ENCODE results near the gene RAC2. TPM values are rescaled to one million over a fixed set of nuclear protein-coding genes. Genes with fewer than 3 reads are reported as not detected.
A peak's percentile ranks its signal among the peaks of the same experiment; 100 is the strongest.

The RAC2 gene
- total and polyA plus RNA-seq, 9 of the 15 experiments (the other 6 are each of a cell fraction or from before 2014, with no cell fraction given), result 22.7 to 103 (median 43.3) TPM

- WGBS (ENCODE audit: insufficient coverage, low coverage, missing lambda C conversion rate), result 13% methylated on average over 4 of the region's 5 CpGs
- Histone ChIP-seq H3K4me3 (no peak overlapping the region), H3K4me2 (ENCODE audit: insufficient read depth, low read length) (no peak overlapping the region), H3K27me3 (ENCODE audit: control insufficient read depth in 2 of 2, insufficient read depth in 2 of 2, low read length in 2 of 2) (no peaks in the 10 kb centered on the region), H3K27ac (ENCODE audit: extremely low read depth, low read depth, low read length) (no peak overlapping the region), H3K9me3 (replicated peaks; ENCODE audit: control insufficient read depth, insufficient read depth, low read depth, low read length) (no peaks in the 10 kb centered on the region), H3K79me2 (ENCODE audit: control insufficient read depth, insufficient read depth, low read length) (no peaks in the 10 kb centered on the region), H3K9me1 (ENCODE audit: control insufficient read depth, insufficient read depth, low read length) (no peaks in the 10 kb centered on the region), H3K9ac (ENCODE audit: insufficient read depth in 1 of 2, low read depth in 2 of 2, low read length in 2 of 2) (no peak overlapping the region), H4K20me1 (replicated peaks; ENCODE audit: control insufficient read depth, insufficient read depth, low read length) (no peaks in the 10 kb centered on the region), H3K36me3 (ENCODE audit: control insufficient read depth, insufficient read depth, low read length) (no peaks in the 10 kb centered on the region), H2AFZ (ENCODE audit: low read depth, low read length) (no peak overlapping the region), H3K4me1 (replicated peaks in 1 of 2; ENCODE audit: control insufficient read depth in 2 of 2, insufficient read depth in 2 of 2, low read length in 2 of 2) (peaks cover 16 to 18% of the 10 kb centered on the region in 2 experiments)
- peak; percentile 24 for TF ChIP-seq MEIS2 (IDR thresholded peaks at IDR 0.05; ENCODE audit: partially characterized antibody)
- peak; percentile 50 for TF ChIP-seq EGR1 (conservative IDR thresholded peaks at IDR 0.05)
- no peak for TF ChIP-seq SIN3A (IDR thresholded peaks at IDR 0.05; ENCODE audit: borderline replicate concordance in 2 of 2, control insufficient read depth in 1 of 2, low read depth in 2 of 2, low read length in 2 of 2)
- ChIA-PET POLR2A (interaction anchor here (0.7 kb wide), 1 partner anchor 104 kb away, joined by 5 read pairs; no protein-coding TSS in a partner anchor), CTCF (ENCODE audit: low intra/inter-chr PET ratio) (no interaction called here)
- BruUV-seq (replicated peaks), result no TSS peak
- DNase-seq (ENCODE audit: extremely low read depth in 1 of 4, low spot score in 3 of 4) (no peak), ATAC-seq (no peak), FAIRE-seq (no peak)
- in situ Hi-C loops (cut with MboI) (no loop called here), intact Hi-C loops (cut with micrococcal nuclease) (no loop called here)
Observed at GRCh38 chr22:37275622-37276021, 31.6 kb upstream of the RAC2 start.

GRCh38 chr22:37275134-37275533 lies 31.1 kb upstream of the RAC2 start:
- H3K4me2 ChIP-seq (ENCODE audit: insufficient read depth, low read length), result no peak overlapping the region
- 62% methylated on average over 11 of the region's 11 CpGs for WGBS (ENCODE audit: insufficient coverage, low coverage, missing lambda C conversion rate)
- H3K9me3 ChIP-seq (replicated peaks; ENCODE audit: control insufficient read depth, insufficient read depth, low read depth, low read length), result no peaks in the 10 kb centered on the region
- no peak for FAIRE-seq
- CTCF ChIA-PET (ENCODE audit: low intra/inter-chr PET ratio), result no interaction called here
- H3K4me3 ChIP-seq, result no peak overlapping the region
- no peak overlapping the region for H3K27ac ChIP-seq (ENCODE audit: extremely low read depth, low read depth, low read length)
- POLR2A ChIA-PET, result interaction anchor here (1.0 kb wide), 1 partner anchor 292 kb away, joined by 3 read pairs; no protein-coding TSS in a partner anchor
- no peaks in the 10 kb centered on the region for H3K79me2 ChIP-seq (ENCODE audit: control insufficient read depth, insufficient read depth, low read length)
- no peak overlapping the region for H2AFZ ChIP-seq (ENCODE audit: low read depth, low read length)
- H4K20me1 ChIP-seq (replicated peaks; ENCODE audit: control insufficient read depth, insufficient read depth, low read length), result no peaks in the 10 kb centered on the region
- no peaks in the 10 kb centered on the region for H3K9me1 ChIP-seq (ENCODE audit: control insufficient read depth, insufficient read depth, low read length)
- BruUV-seq (replicated peaks), result no TSS peak
- ATAC-seq, result no peak
- no peaks in the 10 kb centered on the region for H3K36me3 ChIP-seq (ENCODE audit: control insufficient read depth, insufficient read depth, low read length)
- peaks cover 16 to 18% of the 10 kb centered on the region in 2 experiments for H3K4me1 ChIP-seq (replicated peaks in 1 of 2; ENCODE audit: control insufficient read depth in 2 of 2, insufficient read depth in 2 of 2, low read length in 2 of 2)
- no peaks in the 10 kb centered on the region for H3K27me3 ChIP-seq (ENCODE audit: control insufficient read depth in 2 of 2, insufficient read depth in 2 of 2, low read length in 2 of 2)
- H3K9ac ChIP-seq (ENCODE audit: insufficient read depth in 1 of 2, low read depth in 2 of 2, low read length in 2 of 2), result no peak overlapping the region
- in situ Hi-C loops (cut with MboI), result no loop called here
- intact Hi-C loops (cut with micrococcal nuclease), result no loop called here
- DNase-seq (ENCODE audit: extremely low read depth in 1 of 4, low spot score in 3 of 4), result no peak
- TF ChIP-seq BRF2 (IDR thresholded peaks at IDR 0.05; ENCODE audit: borderline replicate concordance, insufficient read depth, insufficient read length) (no peak), TAL1 (IDR thresholded peaks at IDR 0.05) (no peak), PTBP1 (IDR thresholded peaks at IDR 0.05; ENCODE audit: low read depth, low read length) (no peak), GTF2E2 (tag; IDR thresholded peaks at IDR 0.05) (no peak), TRIM25 (IDR thresholded peaks at IDR 0.05; ENCODE audit: borderline replicate concordance) (no peak), ZNF57 (CRISPR knock-in tag; IDR thresholded peaks at IDR 0.05) (no peak), NFIX (CRISPR knock-in tag; IDR thresholded peaks at IDR 0.05; ENCODE audit: low read depth) (no peak), ZFP36 (IDR thresholded peaks at IDR 0.05; ENCODE audit: low read depth, low read length, partially characterized antibody) (no peak), MCM3 (IDR thresholded peaks at IDR 0.05) (no peak), POU5F1 (IDR thresholded peaks at IDR 0.05; ENCODE audit: borderline replicate concordance, low read depth, low read length, partially characterized antibody) (no peak)

Measured in K562 (cell line).